ENCODE measurements around the gene EPHA3.
A peak's percentile ranks its signal among the peaks of the same experiment; 100 is the strongest.

DNA sequence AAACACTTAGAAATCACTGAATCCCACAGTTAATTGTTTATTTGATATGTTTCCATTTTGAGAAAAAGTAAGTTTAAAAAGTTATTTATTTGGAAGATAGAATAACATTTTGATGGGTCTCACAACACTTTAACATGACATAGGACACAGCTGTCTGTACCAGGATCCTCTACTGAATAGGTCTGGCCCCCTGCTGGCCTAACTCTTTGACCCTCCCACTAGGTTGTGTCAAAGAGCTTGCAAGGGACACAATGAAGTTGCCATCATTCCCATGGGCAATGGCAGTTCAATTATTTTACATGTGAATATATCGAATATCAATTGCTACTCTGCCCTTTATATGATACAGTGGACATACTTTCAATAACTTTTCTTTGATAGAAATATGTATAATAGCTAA lies 138.9 kb downstream of the EPHA3 start:
- TF ChIP-seq, protein P1, sequence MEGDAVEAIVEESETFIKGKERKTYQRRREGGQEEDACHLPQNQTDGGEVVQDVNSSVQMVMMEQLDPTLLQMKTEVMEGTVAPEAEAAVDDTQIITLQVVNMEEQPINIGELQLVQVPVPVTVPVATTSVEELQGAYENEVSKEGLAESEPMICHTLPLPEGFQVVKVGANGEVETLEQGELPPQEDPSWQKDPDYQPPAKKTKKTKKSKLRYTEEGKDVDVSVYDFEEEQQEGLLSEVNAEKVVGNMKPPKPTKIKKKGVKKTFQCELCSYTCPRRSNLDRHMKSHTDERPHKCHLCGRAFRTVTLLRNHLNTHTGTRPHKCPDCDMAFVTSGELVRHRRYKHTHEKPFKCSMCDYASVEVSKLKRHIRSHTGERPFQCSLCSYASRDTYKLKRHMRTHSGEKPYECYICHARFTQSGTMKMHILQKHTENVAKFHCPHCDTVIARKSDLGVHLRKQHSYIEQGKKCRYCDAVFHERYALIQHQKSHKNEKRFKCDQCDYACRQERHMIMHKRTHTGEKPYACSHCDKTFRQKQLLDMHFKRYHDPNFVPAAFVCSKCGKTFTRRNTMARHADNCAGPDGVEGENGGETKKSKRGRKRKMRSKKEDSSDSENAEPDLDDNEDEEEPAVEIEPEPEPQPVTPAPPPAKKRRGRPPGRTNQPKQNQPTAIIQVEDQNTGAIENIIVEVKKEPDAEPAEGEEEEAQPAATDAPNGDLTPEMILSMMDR (conservative IDR thresholded peaks at IDR 0.05) = peak; percentile 25
- TF ChIP-seq ZFX (IDR thresholded peaks at IDR 0.05) = no peak

Measured in C4-2B (cell line).